ENCODE data around the gene RIMBP2.

Gene RIMBP2

DNA sequence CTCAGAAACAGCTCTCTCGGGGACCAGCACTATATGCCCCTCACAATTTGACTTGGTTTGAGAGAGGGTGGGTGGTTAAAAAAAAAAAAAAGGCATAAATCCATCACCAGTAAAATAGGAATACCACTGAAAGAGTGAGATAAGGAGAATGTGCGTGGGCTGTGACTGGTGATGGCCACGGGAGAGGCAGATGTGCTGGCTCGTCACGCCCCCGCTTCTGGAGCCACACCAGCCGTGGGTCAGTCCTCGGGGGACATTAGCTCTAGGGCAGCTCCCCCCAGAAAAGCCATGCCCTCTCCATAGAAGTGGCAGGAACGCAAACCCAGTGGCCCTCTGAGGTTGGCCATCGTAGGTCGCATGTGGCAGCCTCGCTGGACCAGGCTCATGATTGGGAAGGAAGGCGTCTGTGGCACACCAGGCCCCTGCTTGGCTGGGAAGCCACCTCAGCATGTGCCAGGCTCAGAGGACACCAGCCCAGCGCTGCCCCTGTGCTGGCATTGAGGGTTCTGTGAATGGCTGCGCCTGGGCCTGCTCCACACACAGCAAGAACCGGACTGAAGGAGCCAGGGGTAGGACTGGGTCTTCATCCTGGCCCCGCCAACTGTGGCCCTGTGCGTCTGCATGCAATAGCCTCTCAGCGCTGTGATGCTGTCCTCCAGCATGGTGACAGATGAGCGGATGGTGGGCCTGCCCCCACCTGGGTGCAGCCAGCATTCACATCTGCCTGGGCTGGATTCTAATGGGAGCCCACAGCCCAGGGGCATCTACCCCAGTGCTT lies 267.9 kb downstream of the RIMBP2 start:
- no peak overlapping the region for H3K9ac ChIP-seq (ENCODE audit: low read length)
- no peaks in the 10 kb centered on the region for H3K4me1 ChIP-seq (ENCODE audit: control insufficient read depth, insufficient read depth, low read length)
- H3K4me3 ChIP-seq (ENCODE audit: low read length), result no peak overlapping the region
- H3K27me3 ChIP-seq (replicated peaks; ENCODE audit: control insufficient read depth, insufficient read depth, low read length), result no peaks in the 10 kb centered on the region
- no peak for DNase-seq (ENCODE audit: low read depth)
- no peaks in the 10 kb centered on the region for H3K36me3 ChIP-seq (ENCODE audit: control insufficient read depth, insufficient read depth, low read length, severe bottlenecking)
- H3K9me3 ChIP-seq (ENCODE audit: control insufficient read depth, low read length), result no peaks in the 10 kb centered on the region

DNA sequence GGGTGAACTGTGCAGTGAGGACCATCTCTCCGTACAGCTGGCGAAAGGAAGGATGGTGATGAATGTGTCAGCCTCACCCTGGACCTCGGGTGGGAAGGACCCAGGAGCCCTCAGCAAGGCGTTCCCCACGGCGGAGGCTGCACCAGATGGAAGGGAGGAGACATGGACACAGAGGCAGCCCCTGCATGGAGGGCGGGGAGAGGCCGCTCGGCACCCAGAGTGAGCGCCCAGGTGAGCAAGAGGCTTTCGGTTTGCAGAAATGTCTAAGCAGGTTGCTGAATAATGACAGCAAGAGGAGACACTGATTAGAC lies 268.5 kb downstream of the RIMBP2 start:
- no peak overlapping the region for H3K9ac ChIP-seq (ENCODE audit: low read length)
- H3K4me1 ChIP-seq (ENCODE audit: control insufficient read depth, insufficient read depth, low read length), result no peaks in the 10 kb centered on the region
- no peaks in the 10 kb centered on the region for H3K9me3 ChIP-seq (ENCODE audit: control insufficient read depth, low read length)
- no peak for DNase-seq (ENCODE audit: low read depth)
- H3K27me3 ChIP-seq (replicated peaks; ENCODE audit: control insufficient read depth, insufficient read depth, low read length), result no peaks in the 10 kb centered on the region
- no peak overlapping the region for H3K4me3 ChIP-seq (ENCODE audit: low read length)
- H3K36me3 ChIP-seq (ENCODE audit: control insufficient read depth, insufficient read depth, low read length, severe bottlenecking), result no peaks in the 10 kb centered on the region

DNA sequence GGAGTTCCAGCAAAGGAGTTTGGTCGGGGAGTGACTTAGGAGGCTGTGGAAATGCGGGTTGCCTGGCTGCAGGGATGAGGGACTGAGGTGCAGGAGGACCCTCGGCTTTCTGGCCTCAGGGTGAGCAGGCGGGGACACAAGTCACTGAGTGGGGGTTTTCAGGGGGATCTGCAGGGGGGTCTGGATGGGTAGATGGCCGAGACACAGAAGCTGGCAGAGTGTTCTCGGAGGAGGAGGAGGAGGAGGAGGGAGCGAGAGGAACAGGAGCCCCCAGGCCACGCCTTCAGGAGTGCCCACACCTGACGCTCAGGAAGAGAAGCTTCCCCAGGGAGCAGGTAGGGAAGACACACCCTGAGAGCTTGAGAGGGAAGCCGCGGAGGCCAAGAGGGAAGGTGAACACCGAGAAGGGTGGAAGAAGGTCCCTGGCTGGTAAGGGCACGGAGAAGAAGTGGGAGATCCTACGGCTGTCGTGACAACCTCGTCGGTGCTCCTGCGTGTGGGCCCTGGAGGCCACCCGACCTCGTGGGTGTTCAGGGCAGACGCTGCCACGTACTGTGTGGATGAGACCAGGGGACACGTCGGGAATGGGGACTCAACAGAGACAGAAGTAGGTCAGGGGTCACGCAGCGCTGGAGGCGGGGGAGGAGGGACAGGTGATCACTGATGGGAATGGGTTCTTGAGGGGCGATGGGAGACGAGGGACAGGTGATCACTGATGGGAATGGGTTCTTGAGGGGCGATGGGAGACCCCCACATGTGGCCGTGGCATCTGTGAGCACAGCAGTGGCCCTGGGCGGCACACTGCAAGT lies 269.0 kb downstream of the RIMBP2 start:
- H3K4me3 ChIP-seq (ENCODE audit: low read length), result no peak overlapping the region
- H3K4me1 ChIP-seq (ENCODE audit: control insufficient read depth, insufficient read depth, low read length), result no peaks in the 10 kb centered on the region
- no peak overlapping the region for H3K9ac ChIP-seq (ENCODE audit: low read length)
- H3K27me3 ChIP-seq (replicated peaks; ENCODE audit: control insufficient read depth, insufficient read depth, low read length), result no peaks in the 10 kb centered on the region
- no peaks in the 10 kb centered on the region for H3K9me3 ChIP-seq (ENCODE audit: control insufficient read depth, low read length)
- DNase-seq (ENCODE audit: low read depth), result no peak
- H3K36me3 ChIP-seq (ENCODE audit: control insufficient read depth, insufficient read depth, low read length, severe bottlenecking), result no peaks in the 10 kb centered on the region

DNA sequence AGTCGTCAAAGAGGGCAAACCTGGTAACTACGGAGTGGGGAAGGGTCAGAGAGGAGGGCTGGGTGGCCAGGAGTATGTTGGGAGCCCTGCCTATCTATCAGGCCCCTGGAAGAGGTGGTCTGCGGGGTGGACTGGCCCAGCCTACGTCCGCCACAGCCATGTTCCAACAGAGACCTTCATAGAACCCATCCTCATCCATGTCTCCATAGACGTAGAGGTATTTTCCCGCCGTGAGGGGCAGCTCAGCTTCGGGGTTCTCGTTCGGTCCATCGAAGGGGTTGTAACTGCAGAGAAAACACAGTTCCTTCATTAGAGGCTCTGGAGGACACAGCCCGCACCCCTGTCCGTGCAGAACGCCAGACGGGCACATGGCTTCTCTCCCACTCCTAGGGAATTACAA lies 271.1 kb downstream of the RIMBP2 start:
- no peak for DNase-seq (ENCODE audit: low read depth)
- Histone ChIP-seq H3K36me3 (ENCODE audit: control insufficient read depth, insufficient read depth, low read length, severe bottlenecking) (no peaks in the 10 kb centered on the region), H3K9me3 (ENCODE audit: control insufficient read depth, low read length) (no peaks in the 10 kb centered on the region), H3K4me3 (ENCODE audit: low read length) (no peak overlapping the region), H3K9ac (ENCODE audit: low read length) (no peak overlapping the region), H3K27me3 (replicated peaks; ENCODE audit: control insufficient read depth, insufficient read depth, low read length) (no peaks in the 10 kb centered on the region), H3K4me1 (ENCODE audit: control insufficient read depth, insufficient read depth, low read length) (no peaks in the 10 kb centered on the region)

DNA sequence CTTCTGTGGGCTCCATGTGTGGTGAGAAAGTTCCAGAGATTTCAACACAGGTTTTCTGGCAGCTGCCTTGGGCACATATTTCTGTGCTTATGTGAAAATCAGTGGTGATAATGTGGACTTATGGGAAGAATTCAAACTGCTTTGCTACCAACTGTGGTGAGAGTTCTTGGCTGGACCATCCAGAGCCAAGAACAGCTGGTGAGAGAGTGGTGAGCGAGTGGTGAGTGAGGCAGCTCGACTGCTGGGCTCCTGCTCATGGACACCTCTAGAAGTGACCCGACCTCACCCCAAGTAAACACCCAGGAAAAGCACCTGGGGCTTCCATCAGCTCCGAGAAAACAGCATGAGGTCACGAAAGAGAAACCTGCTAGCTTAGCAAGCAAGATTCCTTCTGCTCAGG lies 272.0 kb downstream of the RIMBP2 start:
- no peaks in the 10 kb centered on the region for H3K9me3 ChIP-seq (ENCODE audit: control insufficient read depth, low read length)
- H3K27me3 ChIP-seq (replicated peaks; ENCODE audit: control insufficient read depth, insufficient read depth, low read length), result no peaks in the 10 kb centered on the region
- no peak overlapping the region for H3K4me3 ChIP-seq (ENCODE audit: low read length)
- no peaks in the 10 kb centered on the region for H3K4me1 ChIP-seq (ENCODE audit: control insufficient read depth, insufficient read depth, low read length)
- DNase-seq (ENCODE audit: low read depth), result no peak
- H3K36me3 ChIP-seq (ENCODE audit: control insufficient read depth, insufficient read depth, low read length, severe bottlenecking), result no peaks in the 10 kb centered on the region
- H3K9ac ChIP-seq (ENCODE audit: low read length), result no peak overlapping the region

DNA sequence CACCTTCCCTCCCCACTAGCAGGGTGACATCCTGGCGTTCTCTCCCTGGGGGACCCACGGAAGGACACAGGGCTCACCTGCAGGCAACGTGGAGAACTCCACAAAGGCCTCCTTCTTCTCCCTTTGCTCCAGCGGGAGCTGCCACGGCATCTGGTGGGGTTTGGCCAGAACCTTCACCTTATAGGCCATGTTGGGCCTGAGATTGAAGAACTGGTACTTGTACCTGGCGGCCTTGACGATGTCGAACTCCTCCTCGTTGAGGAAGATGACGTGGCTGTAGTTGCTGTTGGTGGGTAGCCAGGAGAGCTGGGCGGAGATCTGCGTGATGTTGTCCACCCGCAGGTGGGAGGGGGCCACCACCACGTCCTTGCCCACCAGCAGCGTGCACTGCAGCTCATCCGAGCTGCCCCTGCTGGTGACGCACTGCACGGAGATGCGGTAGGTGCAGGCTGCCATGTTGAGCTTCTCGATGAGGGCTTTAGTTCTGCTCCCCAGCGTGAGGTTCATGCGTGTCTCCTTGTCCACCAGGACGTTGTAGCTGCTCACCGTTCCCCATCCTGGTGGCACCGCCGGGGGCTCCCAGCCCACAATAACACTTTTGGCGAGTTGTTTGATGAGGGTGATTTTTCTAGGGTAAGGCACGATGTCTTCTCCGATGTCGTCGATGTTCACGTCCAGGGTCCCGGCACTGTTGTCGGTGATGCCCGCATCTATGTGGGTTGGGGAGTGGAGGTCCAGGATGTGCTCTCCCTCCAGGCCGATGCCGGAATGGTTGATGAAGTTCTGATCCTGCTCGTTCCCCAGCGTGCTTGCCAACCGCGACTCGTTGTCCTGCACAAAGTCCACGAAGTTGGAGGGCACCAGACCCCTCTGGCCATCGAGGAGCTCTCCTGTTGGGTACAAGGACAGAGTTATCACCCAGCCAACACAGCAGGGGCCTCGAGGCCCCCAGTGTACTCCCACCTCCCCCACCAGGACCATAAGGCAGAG lies 274.0 kb downstream of the RIMBP2 start:
- no peak overlapping the region for H3K4me3 ChIP-seq (ENCODE audit: low read length)
- H3K4me1 ChIP-seq (ENCODE audit: control insufficient read depth, insufficient read depth, low read length), result no peaks in the 10 kb centered on the region
- H3K9me3 ChIP-seq (ENCODE audit: control insufficient read depth, low read length), result no peaks in the 10 kb centered on the region
- DNase-seq (ENCODE audit: low read depth), result no peak
- H3K9ac ChIP-seq (ENCODE audit: low read length), result no peak overlapping the region
- no peaks in the 10 kb centered on the region for H3K36me3 ChIP-seq (ENCODE audit: control insufficient read depth, insufficient read depth, low read length, severe bottlenecking)
- no peaks in the 10 kb centered on the region for H3K27me3 ChIP-seq (replicated peaks; ENCODE audit: control insufficient read depth, insufficient read depth, low read length)

DNA sequence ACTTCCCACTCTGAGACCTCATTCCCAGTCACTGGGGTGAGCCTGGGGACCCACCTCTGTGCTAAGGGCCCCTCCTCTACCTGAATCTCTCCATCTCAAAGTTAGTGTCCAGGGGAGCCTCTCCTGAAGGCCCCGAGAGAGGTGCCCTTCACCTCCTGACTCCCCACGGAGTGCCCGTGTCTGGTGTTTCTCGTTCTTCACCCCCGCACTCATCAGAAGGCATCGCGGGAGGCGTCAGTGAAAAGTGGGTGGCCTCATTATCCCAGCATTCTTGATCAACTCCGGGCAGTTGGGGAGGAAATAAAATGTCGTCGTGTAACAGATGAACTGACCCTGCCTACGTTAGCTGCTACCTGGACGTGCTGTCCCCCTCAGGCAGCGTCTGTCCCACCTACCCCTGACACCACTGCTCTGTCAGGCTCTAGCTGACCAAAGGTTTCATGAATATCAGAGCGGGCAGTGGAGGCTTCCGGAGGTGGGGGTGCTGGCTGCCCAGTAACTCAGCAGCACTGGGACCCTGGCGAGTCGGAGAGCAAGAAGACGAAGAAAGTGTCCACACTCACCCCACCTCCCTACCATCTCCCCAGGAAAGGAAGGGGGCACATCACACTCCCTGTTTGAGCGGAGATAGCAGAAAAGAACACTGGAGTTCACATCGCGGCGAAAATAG lies 275.6 kb downstream of the RIMBP2 start:
- no peak overlapping the region for H3K9ac ChIP-seq (ENCODE audit: low read length)
- no peaks in the 10 kb centered on the region for H3K9me3 ChIP-seq (ENCODE audit: control insufficient read depth, low read length)
- H3K4me3 ChIP-seq (ENCODE audit: low read length), result no peak overlapping the region
- no peaks in the 10 kb centered on the region for H3K4me1 ChIP-seq (ENCODE audit: control insufficient read depth, insufficient read depth, low read length)
- no peak for DNase-seq (ENCODE audit: low read depth)
- no peaks in the 10 kb centered on the region for H3K36me3 ChIP-seq (ENCODE audit: control insufficient read depth, insufficient read depth, low read length, severe bottlenecking)
- no peaks in the 10 kb centered on the region for H3K27me3 ChIP-seq (replicated peaks; ENCODE audit: control insufficient read depth, insufficient read depth, low read length)

DNA sequence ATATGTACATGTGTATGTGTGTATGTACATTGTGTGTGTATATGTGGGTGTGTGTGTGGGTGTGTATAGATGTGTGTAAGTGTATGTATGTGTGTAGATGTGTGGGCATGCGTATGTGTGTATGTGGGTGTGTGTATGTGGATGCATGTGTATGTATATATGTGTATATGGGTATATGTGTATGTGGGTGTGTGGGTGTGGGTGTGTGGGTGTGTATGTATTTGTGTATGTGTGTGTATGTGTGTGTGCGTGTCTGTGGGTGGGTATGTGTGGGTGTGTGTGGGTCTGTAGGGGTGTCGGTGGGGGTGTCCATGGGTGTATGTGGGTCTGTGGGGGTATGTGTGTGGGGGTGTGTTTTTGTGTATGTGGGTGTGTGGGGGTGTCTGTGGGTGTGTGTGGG lies 276.8 kb downstream of the RIMBP2 start:
- Histone ChIP-seq H3K36me3 (ENCODE audit: control insufficient read depth, insufficient read depth, low read length, severe bottlenecking) (no peaks in the 10 kb centered on the region), H3K9ac (ENCODE audit: low read length) (no peak overlapping the region), H3K4me3 (ENCODE audit: low read length) (no peak overlapping the region), H3K27me3 (replicated peaks; ENCODE audit: control insufficient read depth, insufficient read depth, low read length) (no peaks in the 10 kb centered on the region), H3K9me3 (ENCODE audit: control insufficient read depth, low read length) (no peaks in the 10 kb centered on the region), H3K4me1 (ENCODE audit: control insufficient read depth, insufficient read depth, low read length) (no peaks in the 10 kb centered on the region)
- DNase-seq (ENCODE audit: low read depth), result no peak

DNA sequence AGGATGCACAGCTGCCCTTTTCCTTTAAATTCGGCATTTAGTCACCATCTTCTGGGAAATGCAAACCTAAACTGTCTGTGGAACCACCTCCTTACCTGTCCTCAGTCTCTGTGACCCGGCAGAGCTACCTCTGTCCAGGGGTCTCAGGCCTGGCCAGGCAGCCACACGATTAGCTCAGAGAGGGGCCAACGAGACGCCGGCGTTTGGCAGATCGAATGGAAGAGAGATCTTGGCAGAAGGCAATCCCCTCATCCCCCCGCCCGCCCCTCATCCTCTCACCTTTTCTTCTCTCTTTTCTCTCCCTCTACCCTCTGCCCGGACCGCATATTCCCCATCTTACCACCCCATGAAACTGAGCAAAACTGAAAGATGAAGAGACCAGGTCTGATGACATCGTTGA lies 277.4 kb downstream of the RIMBP2 start:
- no peaks in the 10 kb centered on the region for H3K27me3 ChIP-seq (replicated peaks; ENCODE audit: control insufficient read depth, insufficient read depth, low read length)
- H3K4me1 ChIP-seq (ENCODE audit: control insufficient read depth, insufficient read depth, low read length), result no peaks in the 10 kb centered on the region
- H3K9ac ChIP-seq (ENCODE audit: low read length), result no peak overlapping the region
- no peak overlapping the region for H3K4me3 ChIP-seq (ENCODE audit: low read length)
- H3K9me3 ChIP-seq (ENCODE audit: control insufficient read depth, low read length), result peaks cover 2% of the 10 kb centered on the region
- DNase-seq (ENCODE audit: low read depth), result no peak
- H3K36me3 ChIP-seq (ENCODE audit: control insufficient read depth, insufficient read depth, low read length, severe bottlenecking), result no peaks in the 10 kb centered on the region

DNA sequence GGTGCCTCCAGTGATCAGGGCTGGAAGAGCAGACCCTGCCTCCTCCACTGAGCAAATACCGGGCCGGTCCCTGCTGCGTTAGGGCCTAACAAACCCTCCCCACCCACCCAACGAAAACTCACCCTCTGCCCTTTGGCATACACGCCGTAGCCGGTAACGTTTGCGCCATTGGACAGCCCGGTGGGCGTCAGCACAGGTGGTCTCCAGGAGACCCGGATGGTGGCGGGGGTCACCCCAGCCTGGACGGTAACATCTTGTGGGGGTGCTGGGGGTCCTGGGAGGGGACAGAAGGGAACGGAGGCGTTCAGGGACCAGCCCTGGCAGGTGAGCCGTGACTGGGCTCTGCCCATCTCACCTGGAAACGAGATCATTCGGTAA lies 277.9 kb downstream of the RIMBP2 start:
- Histone ChIP-seq H3K4me1 (ENCODE audit: control insufficient read depth, insufficient read depth, low read length) (no peaks in the 10 kb centered on the region), H3K36me3 (ENCODE audit: control insufficient read depth, insufficient read depth, low read length, severe bottlenecking) (no peaks in the 10 kb centered on the region), H3K27me3 (replicated peaks; ENCODE audit: control insufficient read depth, insufficient read depth, low read length) (no peaks in the 10 kb centered on the region), H3K4me3 (ENCODE audit: low read length) (no peak overlapping the region), H3K9ac (ENCODE audit: low read length) (no peak overlapping the region), H3K9me3 (ENCODE audit: control insufficient read depth, low read length) (peaks cover 7% of the 10 kb centered on the region)
- no peak for DNase-seq (ENCODE audit: low read depth)

All from adipocyte (in vitro differentiated cells).